HepG2 (cell line): ENCODE data around the gene DUSP12. TPM values are rescaled to one million over a fixed set of nuclear protein-coding genes. Genes with fewer than 3 reads are reported as not detected.
A peak's percentile ranks its signal among the peaks of the same experiment; 100 is the strongest.

ENCODE experiments used
- ATAD3A ChIP-seq: sonication (generic); formaldehyde crosslinking; IDR thresholded peaks from 2 replicates; pipeline ENCODE4 v1.4.0; 2020; ENCODE audit warnings: missing genetic modification reagents
- HMG20B ChIP-seq: conservative IDR thresholded peaks from 2 replicates; pipeline ENCODE4 v1.6.1; 2016; ENCODE audit warnings: missing genetic modification reagents, missing compliant biosample characterization
- HOXA3 ChIP-seq: sonication (generic); formaldehyde crosslinking; IDR thresholded peaks from 2 replicates; pipeline ENCODE4 v1.5.0; 2020; ENCODE audit warnings: missing genetic modification reagents
- MIER2 ChIP-seq: IDR thresholded peaks from 2 replicates; pipeline ENCODE4 v1.6.1; 2016; ENCODE audit warnings: missing biosample characterization, missing genetic modification reagents
- MTA3 ChIP-seq: sonication (generic); formaldehyde crosslinking; IDR thresholded peaks from 2 replicates; pipeline ENCODE4 v1.4.0; 2020; ENCODE audit warnings: missing genetic modification reagents
- MTF2 ChIP-seq: sonication (generic); formaldehyde crosslinking; IDR thresholded peaks from 2 replicates; pipeline ENCODE4 v1.5.0; 2020; ENCODE audit warnings: missing genetic modification reagents, borderline replicate concordance
- NCOA2 ChIP-seq: sonication (generic); formaldehyde crosslinking; IDR thresholded peaks from 2 replicates; pipeline ENCODE4 v1.8.0; 2022; ENCODE audit warnings: inconsistent platforms
- NR3C1 ChIP-seq: sonication (generic); formaldehyde crosslinking; IDR thresholded peaks from 2 replicates; pipeline ENCODE4 v1.4.0; 2020; ENCODE audit warnings: missing genetic modification reagents
- PLRG1 ChIP-seq: fragments of 450-650 bp; conservative IDR thresholded peaks from 2 replicates; pipeline ENCODE4 v1.6.1; 2016
- POLR2G ChIP-seq: fragments of 200-400 bp; formaldehyde crosslinking; IDR thresholded peaks from 2 replicates; pipeline ENCODE4 v1.6.1; 2018; ENCODE audit warnings: mild to moderate bottlenecking, low read depth, low read length, moderate library complexity
- SP5 ChIP-seq: IDR thresholded peaks from 2 replicates; pipeline ENCODE4 v1.6.1; 2016; ENCODE audit warnings: low read depth, borderline replicate concordance
- TP53 ChIP-seq: sonication (generic); formaldehyde crosslinking; conservative IDR thresholded peaks from 2 replicates; pipeline ENCODE4 v1.4.0; 2020; ENCODE audit warnings: missing genetic modification reagents
- ZNF34 ChIP-seq: sonication (generic); formaldehyde crosslinking; IDR thresholded peaks from 2 replicates; pipeline ENCODE4 v1.4.0; 2020; ENCODE audit warnings: mild to moderate bottlenecking, missing genetic modification reagents, borderline replicate concordance
- ZNF564 ChIP-seq: sonication (generic); formaldehyde crosslinking; IDR thresholded peaks from 2 replicates; pipeline ENCODE4 v1.8.1; 2023; ENCODE audit warnings: mild to moderate bottlenecking, missing genetic modification reagents
- ZNF781 ChIP-seq: sonication (generic); formaldehyde crosslinking; IDR thresholded peaks from 2 replicates; pipeline ENCODE4 v1.5.1; 2020; ENCODE audit warnings: borderline replicate concordance, mild to moderate bottlenecking, missing genetic modification reagents; ENCODE audit errors: not compliant biosample characterization
- ZNF839 ChIP-seq: sonication (generic); formaldehyde crosslinking; IDR thresholded peaks from 2 replicates; pipeline ENCODE4 v1.4.0; 2020; ENCODE audit warnings: missing genetic modification reagents, mild to moderate bottlenecking, borderline replicate concordance
- polyA plus RNA-seq, 8 experiments: library from polyadenylated mRNA; depleted of rRNA in 3 of 8; stranded (reverse) in 7 of 8; unstranded in 1 of 8; fragments of >200 nt; fragmentation: Illumina TruSeq in 4 of 8; extraction: Trizol in 4 of 8; gene quantifications; 2 replicates each; pipeline versions ENCODE4 v1.2.1 to v1.2.3, GENCODE V29; 2011 to 2016; ENCODE audit warnings: low read depth in 4 of 8, missing spikeins in 1 of 8, mixed read lengths in 1 of 8; ENCODE audit not compliant: insufficient read depth in 1 of 8
- total RNA-seq, 5 experiments: library from RNA; depleted of rRNA; stranded (reverse); fragments of >200 nt; fragmentation: Illumina TruSeq; extraction: Trizol; gene quantifications; 2 replicates each; pipeline ENCODE4 v1.2.3, GENCODE V29; 2016; ENCODE audit warnings: low read depth in 1 of 5
- TF ChIP-seq, protein P1 (sequence below): sonication (generic); formaldehyde crosslinking; IDR thresholded peaks from 2 replicates; pipeline ENCODE4 v1.5.1; 2020; ENCODE audit warnings: mild to moderate bottlenecking, missing genetic modification reagents
- TF ChIP-seq, protein P2 (sequence below): sonication (generic); formaldehyde crosslinking; IDR thresholded peaks from 2 replicates; pipeline ENCODE4 v1.8.0; 2023; ENCODE audit warnings: mild to moderate bottlenecking, missing genetic modification reagents
- TF ChIP-seq, protein P3 (sequence below): sonication (generic); formaldehyde crosslinking; IDR thresholded peaks from 2 replicates; pipeline ENCODE4 v1.4.0; 2020; ENCODE audit warnings: missing genetic modification reagents
- TF ChIP-seq, protein P4 (sequence below): IDR thresholded peaks from 2 replicates; pipeline ENCODE4 v1.6.1; 2016; ENCODE audit warnings: missing genetic modification reagents, missing compliant biosample characterization

Gene DUSP12
- total and polyA plus RNA-seq, 2 of the 13 experiments (the other 11 are each of a cell fraction or from before 2014, with no cell fraction given) = 36.7 to 37.1 TPM

DNA sequence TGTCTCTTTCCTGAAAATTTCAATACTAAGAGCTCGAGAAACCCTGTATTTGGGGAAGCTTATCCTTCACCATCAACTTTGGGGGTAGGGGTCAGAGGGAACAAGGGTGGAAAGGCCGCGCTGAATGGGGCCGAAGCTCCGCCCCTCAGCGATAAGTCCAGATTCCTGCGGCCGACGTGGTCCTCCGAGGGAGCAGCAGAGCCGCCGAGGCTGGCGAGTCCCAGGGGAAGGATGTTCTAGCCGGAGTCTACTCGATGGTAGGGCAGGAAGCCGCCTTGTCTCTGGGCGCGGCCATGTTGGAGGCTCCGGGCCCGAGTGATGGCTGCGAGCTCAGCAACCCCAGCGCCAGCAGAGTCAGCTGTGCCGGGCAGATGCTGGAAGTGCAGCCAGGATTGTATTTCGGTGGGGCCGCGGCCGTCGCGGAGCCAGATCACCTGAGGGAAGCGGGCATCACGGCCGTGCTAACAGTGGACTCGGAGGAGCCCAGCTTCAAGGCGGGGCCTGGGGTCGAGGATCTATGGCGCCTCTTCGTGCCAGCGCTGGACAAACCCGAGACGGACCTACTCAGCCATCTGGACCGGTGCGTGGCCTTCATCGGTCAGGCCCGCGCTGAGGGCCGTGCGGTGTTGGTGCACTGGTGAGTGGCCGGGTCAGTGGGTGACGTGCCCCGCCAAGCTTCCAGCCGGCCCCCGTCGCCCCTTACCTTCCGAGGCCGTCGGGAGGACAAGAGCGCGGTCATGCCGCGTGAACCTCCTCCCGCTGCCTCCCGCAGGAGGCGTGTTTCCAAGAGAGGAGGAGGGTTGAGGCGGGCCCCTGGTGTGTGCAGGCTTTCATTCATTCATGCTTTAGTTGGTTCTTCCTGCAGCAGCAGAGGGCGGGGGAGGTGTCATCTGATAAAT, at the start of gene DUSP12 (continued):
- TF ChIP-seq, protein P1, sequence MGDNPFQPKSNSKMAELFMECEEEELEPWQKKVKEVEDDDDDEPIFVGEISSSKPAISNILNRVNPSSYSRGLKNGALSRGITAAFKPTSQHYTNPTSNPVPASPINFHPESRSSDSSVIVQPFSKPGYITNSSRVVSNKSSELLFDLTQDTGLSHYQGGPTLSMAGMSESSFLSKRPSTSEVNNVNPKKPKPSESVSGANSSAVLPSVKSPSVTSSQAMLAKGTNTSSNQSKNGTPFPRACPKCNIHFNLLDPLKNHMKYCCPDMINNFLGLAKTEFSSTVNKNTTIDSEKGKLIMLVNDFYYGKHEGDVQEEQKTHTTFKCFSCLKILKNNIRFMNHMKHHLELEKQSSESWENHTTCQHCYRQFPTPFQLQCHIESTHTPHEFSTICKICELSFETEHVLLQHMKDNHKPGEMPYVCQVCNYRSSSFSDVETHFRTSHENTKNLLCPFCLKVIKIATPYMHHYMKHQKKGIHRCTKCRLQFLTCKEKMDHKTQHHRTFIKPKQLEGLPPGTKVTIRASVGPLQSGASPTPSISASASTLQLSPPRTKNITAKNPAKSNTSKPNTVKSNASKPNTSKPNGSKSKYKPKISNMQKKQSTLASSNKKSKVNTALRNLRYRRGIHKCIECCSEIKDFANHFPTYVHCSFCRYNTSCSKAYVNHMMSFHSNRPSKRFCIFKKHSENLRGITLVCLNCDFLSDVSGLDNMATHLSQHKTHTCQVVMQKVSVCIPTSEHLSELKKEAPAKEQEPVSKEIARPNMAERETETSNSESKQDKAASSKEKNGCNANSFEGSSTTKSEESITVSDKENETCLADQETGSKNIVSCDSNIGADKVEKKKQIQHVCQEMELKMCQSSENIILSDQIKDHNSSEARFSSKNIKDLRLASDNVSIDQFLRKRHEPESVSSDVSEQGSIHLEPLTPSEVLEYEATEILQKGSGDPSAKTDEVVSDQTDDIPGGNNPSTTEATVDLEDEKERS = peak; percentile 94
- TF ChIP-seq HMG20B (CRISPR knock-in tag) (no peak; the same call in 1 of the 2 replicates), SP5 (CRISPR knock-in tag) (peak; percentile 84), HOXA3 (CRISPR knock-in tag) (peak; percentile 82), ATAD3A (CRISPR knock-in tag) (no peak), MTA3 (no peak), TP53 (CRISPR knock-in tag) (0 out of 2 replicates have a peak, but pooled peaks have one; percentile 45), ZNF781 (peak; percentile 95), NR3C1 (no peak), MTF2 (CRISPR knock-in tag) (no peak), MIER2 (CRISPR knock-in tag) (no peak), ZNF34 (CRISPR knock-in tag) (0 out of 2 replicates have a peak, but pooled peaks have one; percentile 60), NCOA2 (CRISPR knock-in tag) (peak; percentile 44; the same call in 1 of the 2 replicates), PLRG1 (no peak), ZNF839 (CRISPR knock-in tag) (no peak), ZNF564 (peak; percentile 53; the same call in 1 of the 2 replicates), POLR2G (peak; percentile 93)
- TF ChIP-seq, protein P2, sequence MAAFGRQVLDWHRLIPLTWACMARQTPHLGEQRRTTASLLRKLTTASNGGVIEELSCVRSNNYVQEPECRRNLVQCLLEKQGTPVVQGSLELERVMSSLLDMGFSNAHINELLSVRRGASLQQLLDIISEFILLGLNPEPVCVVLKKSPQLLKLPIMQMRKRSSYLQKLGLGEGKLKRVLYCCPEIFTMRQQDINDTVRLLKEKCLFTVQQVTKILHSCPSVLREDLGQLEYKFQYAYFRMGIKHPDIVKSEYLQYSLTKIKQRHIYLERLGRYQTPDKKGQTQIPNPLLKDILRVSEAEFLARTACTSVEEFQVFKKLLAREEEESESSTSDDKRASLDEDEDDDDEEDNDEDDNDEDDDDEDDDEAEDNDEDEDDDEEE (CRISPR knock-in tag) = 0 out of 2 replicates have a peak, but pooled peaks have one; percentile 87
- TF ChIP-seq, protein P3, sequence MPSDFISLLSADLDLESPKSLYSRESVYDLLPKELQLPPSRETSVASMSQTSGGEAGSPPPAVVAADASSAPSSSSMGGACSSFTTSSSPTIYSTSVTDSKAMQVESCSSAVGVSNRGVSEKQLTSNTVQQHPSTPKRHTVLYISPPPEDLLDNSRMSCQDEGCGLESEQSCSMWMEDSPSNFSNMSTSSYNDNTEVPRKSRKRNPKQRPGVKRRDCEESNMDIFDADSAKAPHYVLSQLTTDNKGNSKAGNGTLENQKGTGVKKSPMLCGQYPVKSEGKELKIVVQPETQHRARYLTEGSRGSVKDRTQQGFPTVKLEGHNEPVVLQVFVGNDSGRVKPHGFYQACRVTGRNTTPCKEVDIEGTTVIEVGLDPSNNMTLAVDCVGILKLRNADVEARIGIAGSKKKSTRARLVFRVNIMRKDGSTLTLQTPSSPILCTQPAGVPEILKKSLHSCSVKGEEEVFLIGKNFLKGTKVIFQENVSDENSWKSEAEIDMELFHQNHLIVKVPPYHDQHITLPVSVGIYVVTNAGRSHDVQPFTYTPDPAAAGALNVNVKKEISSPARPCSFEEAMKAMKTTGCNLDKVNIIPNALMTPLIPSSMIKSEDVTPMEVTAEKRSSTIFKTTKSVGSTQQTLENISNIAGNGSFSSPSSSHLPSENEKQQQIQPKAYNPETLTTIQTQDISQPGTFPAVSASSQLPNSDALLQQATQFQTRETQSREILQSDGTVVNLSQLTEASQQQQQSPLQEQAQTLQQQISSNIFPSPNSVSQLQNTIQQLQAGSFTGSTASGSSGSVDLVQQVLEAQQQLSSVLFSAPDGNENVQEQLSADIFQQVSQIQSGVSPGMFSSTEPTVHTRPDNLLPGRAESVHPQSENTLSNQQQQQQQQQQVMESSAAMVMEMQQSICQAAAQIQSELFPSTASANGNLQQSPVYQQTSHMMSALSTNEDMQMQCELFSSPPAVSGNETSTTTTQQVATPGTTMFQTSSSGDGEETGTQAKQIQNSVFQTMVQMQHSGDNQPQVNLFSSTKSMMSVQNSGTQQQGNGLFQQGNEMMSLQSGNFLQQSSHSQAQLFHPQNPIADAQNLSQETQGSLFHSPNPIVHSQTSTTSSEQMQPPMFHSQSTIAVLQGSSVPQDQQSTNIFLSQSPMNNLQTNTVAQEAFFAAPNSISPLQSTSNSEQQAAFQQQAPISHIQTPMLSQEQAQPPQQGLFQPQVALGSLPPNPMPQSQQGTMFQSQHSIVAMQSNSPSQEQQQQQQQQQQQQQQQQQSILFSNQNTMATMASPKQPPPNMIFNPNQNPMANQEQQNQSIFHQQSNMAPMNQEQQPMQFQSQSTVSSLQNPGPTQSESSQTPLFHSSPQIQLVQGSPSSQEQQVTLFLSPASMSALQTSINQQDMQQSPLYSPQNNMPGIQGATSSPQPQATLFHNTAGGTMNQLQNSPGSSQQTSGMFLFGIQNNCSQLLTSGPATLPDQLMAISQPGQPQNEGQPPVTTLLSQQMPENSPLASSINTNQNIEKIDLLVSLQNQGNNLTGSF (CRISPR knock-in tag) = no peak
- TF ChIP-seq, protein P4, sequence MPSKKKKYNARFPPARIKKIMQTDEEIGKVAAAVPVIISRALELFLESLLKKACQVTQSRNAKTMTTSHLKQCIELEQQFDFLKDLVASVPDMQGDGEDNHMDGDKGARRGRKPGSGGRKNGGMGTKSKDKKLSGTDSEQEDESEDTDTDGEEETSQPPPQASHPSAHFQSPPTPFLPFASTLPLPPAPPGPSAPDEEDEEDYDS (CRISPR knock-in tag) = peak; percentile 65
